ENCODE results near the gene CAVIN4.
A peak's percentile ranks its signal among the peaks of the same experiment; 100 is the strongest.

CAVIN4 gene

GRCh38 chr9:100589582-100589981, 11.7 kb downstream of the CAVIN4 start:
- no peak overlapping the region for H3K27ac ChIP-seq
- TF ChIP-seq ZFX (IDR thresholded peaks at IDR 0.05) (no peak), CTCF (conservative IDR thresholded peaks at IDR 0.05) (no peak)

DNA sequence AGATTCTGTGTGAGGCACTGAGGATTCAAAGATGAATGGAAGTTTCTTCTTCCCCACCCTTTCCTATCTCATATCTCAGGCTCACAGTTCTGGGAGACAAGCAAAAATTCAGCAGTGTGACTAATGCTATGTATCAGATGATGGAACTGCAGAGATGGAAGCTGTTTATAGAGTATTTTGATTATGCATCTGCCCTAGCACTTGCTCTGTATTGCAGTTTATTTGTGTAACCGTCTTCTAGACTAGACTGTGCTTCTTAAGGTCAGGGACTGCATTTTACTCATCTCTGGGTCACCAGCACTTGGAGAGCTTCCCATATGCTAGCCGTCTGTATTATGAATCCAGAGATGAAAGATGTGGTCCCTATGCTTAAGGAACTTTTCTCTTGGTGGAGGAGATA, 12.6 kb downstream of the CAVIN4 start:
- H3K27ac ChIP-seq, result no peak overlapping the region
- TF ChIP-seq CTCF (conservative IDR thresholded peaks at IDR 0.05), result no peak
- TF ChIP-seq ZFX (IDR thresholded peaks at IDR 0.05), result no peak

GRCh38 chr9:100591139-100591538, 13.3 kb downstream of the CAVIN4 start:
- no peak overlapping the region for H3K27ac ChIP-seq
- TF ChIP-seq CTCF (conservative IDR thresholded peaks at IDR 0.05), result no peak
- TF ChIP-seq ZFX (IDR thresholded peaks at IDR 0.05), result no peak

- TF ChIP-seq ZFX (IDR thresholded peaks at IDR 0.05) (no peak), CTCF (conservative IDR thresholded peaks at IDR 0.05) (no peak)
- H3K27ac ChIP-seq, result no peak overlapping the region
Observed at GRCh38 chr9:100591639-100592412, 13.9 kb downstream of the CAVIN4 start.

DNA sequence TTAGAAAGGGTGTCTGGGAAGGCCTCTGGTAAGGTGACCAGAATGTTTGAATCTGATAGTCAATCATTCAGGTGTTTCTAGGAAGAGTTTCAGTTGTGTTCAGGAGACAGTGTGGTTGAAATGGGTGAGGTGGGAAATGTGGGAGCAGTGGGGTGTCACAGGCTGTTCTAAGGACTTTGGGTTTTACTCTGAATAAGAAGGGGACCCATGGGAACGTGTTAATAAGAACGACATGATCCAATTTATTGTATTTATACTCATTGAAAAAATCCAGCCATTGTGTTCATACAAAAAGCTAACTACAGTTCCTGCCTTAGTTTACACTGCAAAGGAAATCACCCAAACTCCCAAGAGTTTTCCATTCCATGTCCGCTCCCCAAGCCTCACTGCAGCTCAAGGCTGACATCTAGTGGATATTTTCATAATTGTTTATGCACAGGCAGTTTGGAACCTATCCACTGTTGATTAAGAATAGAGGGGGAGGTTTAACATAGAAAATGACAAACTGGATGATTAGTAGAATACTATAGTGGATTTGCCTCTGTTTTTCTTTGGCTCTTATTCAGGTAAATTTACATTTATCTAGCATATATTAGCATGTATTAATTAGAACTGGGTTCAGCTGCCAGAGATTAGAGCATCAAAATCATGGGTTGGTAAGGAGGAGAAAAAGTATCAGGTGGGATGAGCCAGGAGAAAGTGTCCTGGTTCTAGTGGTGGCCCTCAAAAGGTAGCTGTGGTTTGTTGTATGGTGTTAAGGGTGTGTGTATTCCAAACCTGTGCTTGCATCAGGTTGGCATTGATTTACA, 17.7 kb downstream of the CAVIN4 start:
- no peak overlapping the region for H3K27ac ChIP-seq
- TF ChIP-seq CTCF (conservative IDR thresholded peaks at IDR 0.05), result peak; percentile 93
- TF ChIP-seq ZFX (IDR thresholded peaks at IDR 0.05), result no peak

DNA sequence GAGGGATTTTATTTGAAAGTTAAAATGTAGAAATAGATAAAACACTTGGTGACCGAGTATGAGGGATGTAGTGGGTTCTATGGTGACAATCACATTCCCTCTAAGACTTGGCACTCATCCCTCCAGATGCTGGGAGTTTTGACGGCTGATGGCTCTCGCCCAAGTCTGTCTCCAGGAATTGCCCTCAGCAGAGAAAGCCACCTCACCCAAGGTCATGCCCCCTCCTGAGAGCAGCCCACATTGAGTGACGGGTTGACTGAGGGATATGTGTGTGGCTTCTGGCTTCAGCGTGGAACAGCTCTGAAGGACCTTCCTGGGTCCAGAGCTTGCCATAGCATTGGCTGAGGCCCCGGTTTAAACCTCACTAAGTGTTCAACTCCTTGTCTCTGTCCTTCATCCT, 19.4 kb downstream of the CAVIN4 start:
- no peak for TF ChIP-seq CTCF (conservative IDR thresholded peaks at IDR 0.05)
- no peak for TF ChIP-seq ZFX (IDR thresholded peaks at IDR 0.05)
- H3K27ac ChIP-seq, result no peak overlapping the region

DNA sequence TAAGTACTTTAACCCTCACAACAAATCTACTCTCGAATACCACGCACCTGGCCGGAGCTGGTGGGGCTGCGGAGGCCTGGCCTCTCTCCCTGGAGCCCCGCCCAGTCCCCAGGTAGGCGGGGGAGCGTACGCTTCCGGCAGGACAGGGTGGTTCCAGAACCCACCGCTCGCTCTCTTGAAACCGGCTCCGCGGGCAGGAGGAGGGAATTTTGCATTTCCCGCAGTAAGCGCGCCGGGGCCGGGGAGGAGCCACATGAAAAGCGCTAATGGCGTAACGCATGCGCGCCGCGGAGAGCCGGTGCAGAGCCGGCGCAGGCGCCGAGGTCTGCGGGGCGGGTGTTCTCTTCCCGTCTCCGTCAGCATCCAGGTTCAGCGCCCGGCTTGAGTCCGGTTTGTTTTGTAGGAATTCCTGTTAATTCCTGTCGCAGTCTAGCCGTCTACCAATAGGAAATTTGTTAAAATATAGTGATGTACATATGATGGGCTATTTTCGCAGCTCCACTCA, 20.8 kb downstream of the CAVIN4 start:
- no peak for TF ChIP-seq CTCF (conservative IDR thresholded peaks at IDR 0.05)
- no peak for TF ChIP-seq ZFX (IDR thresholded peaks at IDR 0.05)
- H3K27ac ChIP-seq, result peak overlapping the region; percentile 43
